ENCODE measurements around the gene CDO1.

Gene CDO1

GRCh38 chr5:115798252-115798651 lies 18.2 kb downstream of the CDO1 start:
- Histone ChIP-seq H3K9ac (no peak overlapping the region), H3K9me3 (ENCODE audit: control insufficient read depth, low read length) (no peaks in the 10 kb centered on the region), H3K27ac (no peak overlapping the region), H3K4me1 (no peaks in the 10 kb centered on the region), H3K4me2 (ENCODE audit: low read length) (no peak overlapping the region), H3K36me3 (ENCODE audit: control insufficient read depth, insufficient read depth, low read length) (no peaks in the 10 kb centered on the region), H3K79me2 (no peaks in the 10 kb centered on the region), H2AFZ (peak overlapping the region; percentile 11), H3K27me3 (ENCODE audit: control insufficient read depth, insufficient read depth, low read length) (no peaks in the 10 kb centered on the region), H3K4me3 (ENCODE audit: low read depth, low read length) (no peak overlapping the region)
- TF ChIP-seq, protein P1, sequence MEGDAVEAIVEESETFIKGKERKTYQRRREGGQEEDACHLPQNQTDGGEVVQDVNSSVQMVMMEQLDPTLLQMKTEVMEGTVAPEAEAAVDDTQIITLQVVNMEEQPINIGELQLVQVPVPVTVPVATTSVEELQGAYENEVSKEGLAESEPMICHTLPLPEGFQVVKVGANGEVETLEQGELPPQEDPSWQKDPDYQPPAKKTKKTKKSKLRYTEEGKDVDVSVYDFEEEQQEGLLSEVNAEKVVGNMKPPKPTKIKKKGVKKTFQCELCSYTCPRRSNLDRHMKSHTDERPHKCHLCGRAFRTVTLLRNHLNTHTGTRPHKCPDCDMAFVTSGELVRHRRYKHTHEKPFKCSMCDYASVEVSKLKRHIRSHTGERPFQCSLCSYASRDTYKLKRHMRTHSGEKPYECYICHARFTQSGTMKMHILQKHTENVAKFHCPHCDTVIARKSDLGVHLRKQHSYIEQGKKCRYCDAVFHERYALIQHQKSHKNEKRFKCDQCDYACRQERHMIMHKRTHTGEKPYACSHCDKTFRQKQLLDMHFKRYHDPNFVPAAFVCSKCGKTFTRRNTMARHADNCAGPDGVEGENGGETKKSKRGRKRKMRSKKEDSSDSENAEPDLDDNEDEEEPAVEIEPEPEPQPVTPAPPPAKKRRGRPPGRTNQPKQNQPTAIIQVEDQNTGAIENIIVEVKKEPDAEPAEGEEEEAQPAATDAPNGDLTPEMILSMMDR (IDR thresholded peaks at IDR 0.05), result no peak

GRCh38 chr5:115796656-115797055 lies 19.8 kb downstream of the CDO1 start:
- Histone ChIP-seq H3K4me2 (ENCODE audit: low read length) (no peak overlapping the region), H3K27me3 (ENCODE audit: control insufficient read depth, insufficient read depth, low read length) (no peaks in the 10 kb centered on the region), H2AFZ (no peak overlapping the region), H3K4me3 (ENCODE audit: low read depth, low read length) (no peak overlapping the region), H3K79me2 (no peaks in the 10 kb centered on the region), H3K9me3 (ENCODE audit: control insufficient read depth, low read length) (no peaks in the 10 kb centered on the region), H3K36me3 (ENCODE audit: control insufficient read depth, insufficient read depth, low read length) (no peaks in the 10 kb centered on the region), H3K9ac (no peak overlapping the region), H3K27ac (no peak overlapping the region), H3K4me1 (no peaks in the 10 kb centered on the region)
- TF ChIP-seq, protein P1 (IDR thresholded peaks at IDR 0.05), result no peak

GRCh38 chr5:115795700-115796099 lies 20.8 kb downstream of the CDO1 start:
- H3K4me1 ChIP-seq, result no peaks in the 10 kb centered on the region
- TF ChIP-seq, protein P1 (IDR thresholded peaks at IDR 0.05), result no peak
- H3K79me2 ChIP-seq, result no peaks in the 10 kb centered on the region
- H2AFZ ChIP-seq, result no peak overlapping the region
- no peak overlapping the region for H3K4me2 ChIP-seq (ENCODE audit: low read length)
- H3K4me3 ChIP-seq (ENCODE audit: low read depth, low read length), result no peak overlapping the region
- no peaks in the 10 kb centered on the region for H3K9me3 ChIP-seq (ENCODE audit: control insufficient read depth, low read length)
- no peak overlapping the region for H3K27ac ChIP-seq
- no peaks in the 10 kb centered on the region for H3K36me3 ChIP-seq (ENCODE audit: control insufficient read depth, insufficient read depth, low read length)
- H3K27me3 ChIP-seq (ENCODE audit: control insufficient read depth, insufficient read depth, low read length), result no peaks in the 10 kb centered on the region
- H3K9ac ChIP-seq, result no peak overlapping the region

DNA sequence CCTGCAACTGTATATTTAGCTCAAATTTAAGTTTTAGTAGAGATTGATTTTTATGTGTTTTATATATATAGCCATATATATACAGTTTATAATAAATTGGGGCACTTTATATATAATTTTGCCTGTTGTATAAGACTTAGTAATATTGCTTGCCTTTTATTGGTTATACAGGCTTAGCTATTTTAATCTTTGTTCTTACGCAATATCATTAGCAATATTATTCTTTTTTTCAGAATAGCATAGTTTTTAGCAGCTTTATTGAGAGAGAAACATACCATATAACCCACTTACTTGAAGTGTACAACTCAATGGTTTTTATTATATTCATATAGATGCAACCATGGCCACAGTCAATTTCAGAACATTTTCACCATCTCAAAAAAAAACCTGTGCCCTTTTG lies 28.0 kb downstream of the CDO1 start:
- H3K4me3 ChIP-seq (ENCODE audit: low read depth, low read length), result no peak overlapping the region
- no peaks in the 10 kb centered on the region for H3K27me3 ChIP-seq (ENCODE audit: control insufficient read depth, insufficient read depth, low read length)
- no peaks in the 10 kb centered on the region for H3K79me2 ChIP-seq
- H3K36me3 ChIP-seq (ENCODE audit: control insufficient read depth, insufficient read depth, low read length), result no peaks in the 10 kb centered on the region
- H3K4me2 ChIP-seq (ENCODE audit: low read length), result no peak overlapping the region
- H3K27ac ChIP-seq, result no peak overlapping the region
- TF ChIP-seq, protein P1 (IDR thresholded peaks at IDR 0.05), result no peak
- H2AFZ ChIP-seq, result no peak overlapping the region
- H3K9ac ChIP-seq, result no peak overlapping the region
- no peaks in the 10 kb centered on the region for H3K9me3 ChIP-seq (ENCODE audit: control insufficient read depth, low read length)
- H3K4me1 ChIP-seq, result no peaks in the 10 kb centered on the region

DNA sequence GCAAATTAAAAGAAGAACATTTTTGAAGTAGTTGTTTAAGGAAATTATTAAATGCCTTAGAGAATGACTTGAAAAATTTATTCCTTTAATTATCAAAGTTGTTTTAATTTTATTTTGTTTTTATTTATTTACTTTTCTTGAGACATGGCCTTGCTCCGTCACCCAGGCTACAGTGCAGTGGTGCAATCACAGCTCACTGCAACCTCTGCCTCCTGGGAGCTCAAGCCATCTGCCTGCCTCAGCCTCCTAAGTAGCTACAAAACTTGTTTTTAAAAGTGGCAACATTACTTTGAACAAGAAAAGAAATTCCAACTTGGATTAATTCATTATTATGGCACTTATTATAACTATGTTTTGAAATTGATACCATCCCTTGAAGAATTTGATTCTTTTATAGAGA lies 29.0 kb downstream of the CDO1 start:
- H3K9me3 ChIP-seq (ENCODE audit: control insufficient read depth, low read length), result no peaks in the 10 kb centered on the region
- H3K36me3 ChIP-seq (ENCODE audit: control insufficient read depth, insufficient read depth, low read length), result no peaks in the 10 kb centered on the region
- TF ChIP-seq, protein P1 (IDR thresholded peaks at IDR 0.05), result no peak
- no peak overlapping the region for H2AFZ ChIP-seq
- no peak overlapping the region for H3K9ac ChIP-seq
- H3K79me2 ChIP-seq, result no peaks in the 10 kb centered on the region
- no peaks in the 10 kb centered on the region for H3K4me1 ChIP-seq
- H3K27ac ChIP-seq, result no peak overlapping the region
- no peak overlapping the region for H3K4me2 ChIP-seq (ENCODE audit: low read length)
- H3K27me3 ChIP-seq (ENCODE audit: control insufficient read depth, insufficient read depth, low read length), result no peaks in the 10 kb centered on the region
- H3K4me3 ChIP-seq (ENCODE audit: low read depth, low read length), result no peak overlapping the region

All from parathyroid adenoma (tissue), 2 donors.